GM10248 (cell line): ENCODE data around the gene MEG3.
"Not testable (repeated sequence)": the region's sequence is repeated elsewhere in the genome, so short reads cannot be mapped to it uniquely, and the experiment has no call there.

ENCODE experiments used
- CTCF ChIA-PET: fragments of 300-600 bp; sonication (Branson Sonifier 250); formaldehyde crosslinking; extraction: SDS; loops from one replicate; lab custom pipeline; 2021; ENCODE audit warnings: antibody characterized with exemption; lab: Yijun Ruan, JAX
- POLR2A ChIA-PET: fragments of 350-650 bp; sonication (Branson Sonifier 250); formaldehyde crosslinking; extraction: SDS; loops from one replicate; lab custom pipeline; 2020; ENCODE audit warnings: antibody characterized with exemption; lab: Yijun Ruan, JAX
- DNase-seq: peaks from one replicate; pipeline ENCODE4 v3.0.0; 2012; ENCODE audit errors: extremely low spot score
- CTCF ChIP-seq: IDR thresholded peaks from 2 replicates; pipeline ENCODE4 v1.5.1; 2012; ENCODE audit warnings: mild to moderate bottlenecking, low read depth; ENCODE audit errors: extremely low read depth, missing control alignments, control extremely low read depth

Gene MEG3

GRCh38 chr14:100810861-100811461 lies 15.0 kb upstream of the MEG3 start:
- TF ChIP-seq CTCF = no peak
- CTCF ChIA-PET = no interaction called here
- DNase-seq = no peak
- POLR2A ChIA-PET = no interaction called here

- ChIA-PET CTCF (no interaction called here), POLR2A (no interaction called here)
- DNase-seq = no peak
- no peak for TF ChIP-seq CTCF
Observed at GRCh38 chr14:100813291-100813690, 12.6 kb upstream of the MEG3 start.

GRCh38 chr14:100815478-100816285 lies 10.2 kb upstream of the MEG3 start:
- CTCF ChIA-PET = no interaction called here
- no peak for DNase-seq
- POLR2A ChIA-PET = no interaction called here
- no peak for TF ChIP-seq CTCF

DNA sequence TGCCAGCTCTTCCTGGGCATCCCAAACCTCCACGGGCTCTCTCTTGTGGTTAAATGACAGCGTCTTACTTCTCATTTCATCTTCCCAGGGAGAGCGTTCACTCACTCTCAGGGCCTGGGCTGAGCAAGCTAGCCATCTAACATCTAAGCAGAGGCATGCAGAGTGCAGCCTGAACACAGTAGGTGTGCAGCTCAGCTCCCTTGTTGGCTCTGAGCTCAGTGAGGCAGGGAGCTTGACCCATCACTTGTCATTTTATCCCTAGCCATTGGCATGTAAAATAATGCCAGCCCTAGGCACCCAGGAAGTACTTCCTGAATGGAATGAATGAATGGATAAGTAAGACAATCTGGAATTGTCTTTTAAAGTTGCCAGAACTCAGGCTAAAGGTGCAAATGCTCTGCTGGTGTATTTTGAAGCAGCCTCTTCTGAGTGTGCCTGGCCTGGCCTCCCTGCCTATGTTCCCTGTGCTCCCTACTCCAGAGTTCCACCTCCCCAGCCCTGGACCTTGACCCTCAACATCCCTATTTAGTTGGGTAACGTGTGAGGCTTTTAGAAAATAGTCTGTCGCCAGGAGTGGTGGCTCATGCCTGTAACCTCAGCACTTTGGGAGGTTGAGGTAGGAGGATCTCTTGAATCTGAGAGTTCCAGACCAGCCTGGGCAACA lies 9.5 kb upstream of the MEG3 start:
- no peak for DNase-seq
- ChIA-PET POLR2A (no interaction called here), CTCF (no interaction called here)
- TF ChIP-seq CTCF = no peak

- ChIA-PET CTCF (no interaction called here), POLR2A (no interaction called here)
- no peak for TF ChIP-seq CTCF
Observed at GRCh38 chr14:100816950-100817901, 8.7 kb upstream of the MEG3 start.

DNA sequence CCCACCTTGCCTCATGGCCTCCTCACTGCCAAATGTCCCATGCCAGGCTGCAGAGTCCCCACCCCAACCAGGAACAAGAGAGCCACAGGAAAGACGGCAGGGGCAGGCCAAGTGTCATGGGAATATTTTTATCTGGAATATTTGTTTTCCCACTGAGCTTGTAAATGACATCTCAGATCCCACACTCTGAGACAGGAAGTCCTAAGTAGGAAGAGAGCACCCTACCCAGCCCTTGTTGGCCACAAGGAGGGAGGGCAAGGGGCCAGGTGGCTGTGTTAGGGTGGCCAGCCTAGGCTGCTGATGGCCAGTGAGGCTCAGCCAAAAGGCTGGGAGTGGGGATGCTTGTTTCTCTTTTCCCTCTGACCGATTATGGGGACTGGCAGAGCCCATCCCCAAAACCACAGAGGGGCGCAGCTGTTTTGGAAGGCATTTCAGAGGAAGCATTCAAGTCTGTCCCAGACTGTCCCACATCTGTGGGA lies 7.7 kb upstream of the MEG3 start:
- CTCF ChIA-PET = no interaction called here

More at GRCh38 chr14:100816950-100817901, 8.7 kb upstream of the MEG3 start:
- DNase-seq = no peak

GRCh38 chr14:100818923-100819322 lies 7.0 kb upstream of the MEG3 start:
- DNase-seq, CTCF ChIA-PET, POLR2A ChIA-PET: not testable (repeated sequence)

More for the DNA sequence above, 7.7 kb upstream of the MEG3 start:
- no peak for TF ChIP-seq CTCF
- POLR2A ChIA-PET = no interaction called here
- DNase-seq = no peak
